Measurements from ENCODE around the gene LIMK2.
"Not testable (repeated sequence)": the region's sequence is repeated elsewhere in the genome, so short reads cannot be mapped to it uniquely, and the experiment has no call there.

Gene LIMK2

GRCh38 chr22:31295360-31295759 is 83.3 kb downstream of the LIMK2 start:
- WGBS, 2 experiments (ENCODE audit: insufficient coverage in 2 of 2), result 94 to 100% methylated on average over 2 to 3 of the region's 3 CpGs
- Histone ChIP-seq H3K27ac (ENCODE audit: low read depth, low read length, severe bottlenecking) (peak overlapping the region; percentile 50), H3K4me1 (ENCODE audit: control insufficient read depth, insufficient read depth, low read length, poor library complexity, severe bottlenecking) (peaks cover 30% of the 10 kb centered on the region), H3K9me3 (ENCODE audit: control insufficient read depth, low read length) (no peaks in the 10 kb centered on the region), H3K4me3 (ENCODE audit: extremely low read depth, insufficient read depth, low read length, poor library complexity, severe bottlenecking) (no peak overlapping the region), H3K36me3 (ENCODE audit: control insufficient read depth, insufficient read depth, low read length) (no peaks in the 10 kb centered on the region)

- 93 to 100% methylated on average over 1 to 2 of the region's 5 CpGs for WGBS, 2 experiments (ENCODE audit: insufficient coverage in 2 of 2)
- Histone ChIP-seq H3K4me1 (ENCODE audit: control insufficient read depth, insufficient read depth, low read length, poor library complexity, severe bottlenecking) (peaks cover 30% of the 10 kb centered on the region), H3K4me3 (ENCODE audit: extremely low read depth, insufficient read depth, low read length, poor library complexity, severe bottlenecking) (no peak overlapping the region), H3K27ac (ENCODE audit: low read depth, low read length, severe bottlenecking) (peak overlapping the region; percentile 50), H3K9me3 (ENCODE audit: control insufficient read depth, low read length) (no peaks in the 10 kb centered on the region), H3K36me3 (ENCODE audit: control insufficient read depth, insufficient read depth, low read length) (no peaks in the 10 kb centered on the region)
Observed at GRCh38 chr22:31295831-31296657, 83.9 kb downstream of the LIMK2 start.

- 87 to 100% methylated on average over 2 to 3 of the region's 3 CpGs for WGBS, 2 experiments (ENCODE audit: insufficient coverage in 2 of 2)
- no peak overlapping the region for H3K4me3 ChIP-seq (ENCODE audit: extremely low read depth, insufficient read depth, low read length, poor library complexity, severe bottlenecking)
- no peaks in the 10 kb centered on the region for H3K36me3 ChIP-seq (ENCODE audit: control insufficient read depth, insufficient read depth, low read length)
- H3K4me1 ChIP-seq (ENCODE audit: control insufficient read depth, insufficient read depth, low read length, poor library complexity, severe bottlenecking), result peaks cover 9% of the 10 kb centered on the region
- H3K9me3 ChIP-seq (ENCODE audit: control insufficient read depth, low read length), result no peaks in the 10 kb centered on the region
- no peak overlapping the region for H3K27ac ChIP-seq (ENCODE audit: low read depth, low read length, severe bottlenecking)
Observed at GRCh38 chr22:31300896-31301295, 88.8 kb downstream of the LIMK2 start.

- Histone ChIP-seq H3K27ac (ENCODE audit: low read depth, low read length, severe bottlenecking) (no peak overlapping the region), H3K9me3 (ENCODE audit: control insufficient read depth, low read length) (no peaks in the 10 kb centered on the region), H3K4me1 (ENCODE audit: control insufficient read depth, insufficient read depth, low read length, poor library complexity, severe bottlenecking) (peaks cover 3% of the 10 kb centered on the region), H3K36me3 (ENCODE audit: control insufficient read depth, insufficient read depth, low read length) (no peaks in the 10 kb centered on the region), H3K4me3 (ENCODE audit: extremely low read depth, insufficient read depth, low read length, poor library complexity, severe bottlenecking) (no peak overlapping the region)
Observed at GRCh38 chr22:31302006-31302405, 89.9 kb downstream of the LIMK2 start.

GRCh38 chr22:31302537-31302936 is 90.4 kb downstream of the LIMK2 start:
- Histone ChIP-seq H3K36me3 (ENCODE audit: control insufficient read depth, insufficient read depth, low read length) (no peaks in the 10 kb centered on the region), H3K4me1 (ENCODE audit: control insufficient read depth, insufficient read depth, low read length, poor library complexity, severe bottlenecking) (peaks cover 3% of the 10 kb centered on the region), H3K9me3 (ENCODE audit: control insufficient read depth, low read length) (no peaks in the 10 kb centered on the region), H3K4me3 (ENCODE audit: extremely low read depth, insufficient read depth, low read length, poor library complexity, severe bottlenecking) (no peak overlapping the region), H3K27ac (ENCODE audit: low read depth, low read length, severe bottlenecking) (no peak overlapping the region)
- WGBS, 2 experiments (ENCODE audit: insufficient coverage in 2 of 2), result 80 to 83% methylated on average over 1 of the region's 3 CpGs

GRCh38 chr22:31305194-31305593 is 93.1 kb downstream of the LIMK2 start:
- H3K36me3 ChIP-seq (ENCODE audit: control insufficient read depth, insufficient read depth, low read length), result no peaks in the 10 kb centered on the region
- H3K4me1 ChIP-seq (ENCODE audit: control insufficient read depth, insufficient read depth, low read length, poor library complexity, severe bottlenecking), result no peaks in the 10 kb centered on the region
- no peaks in the 10 kb centered on the region for H3K9me3 ChIP-seq (ENCODE audit: control insufficient read depth, low read length)
- WGBS, 2 experiments (ENCODE audit: insufficient coverage in 2 of 2), result 100% methylated on average over 2 of the region's 3 CpGs
- H3K4me3 ChIP-seq (ENCODE audit: extremely low read depth, insufficient read depth, low read length, poor library complexity, severe bottlenecking), result no peak overlapping the region
- no peak overlapping the region for H3K27ac ChIP-seq (ENCODE audit: low read depth, low read length, severe bottlenecking)

- H3K9me3 ChIP-seq (ENCODE audit: control insufficient read depth, low read length), result no peaks in the 10 kb centered on the region
Observed at GRCh38 chr22:31308181-31308580, 96.1 kb downstream of the LIMK2 start.

GRCh38 chr22:31313366-31314147 is 101.5 kb downstream of the LIMK2 start:
- no peak overlapping the region for H3K4me3 ChIP-seq (ENCODE audit: extremely low read depth, insufficient read depth, low read length, poor library complexity, severe bottlenecking)
- H3K27ac ChIP-seq (ENCODE audit: low read depth, low read length, severe bottlenecking), result no peak overlapping the region
- peaks cover 5% of the 10 kb centered on the region for H3K9me3 ChIP-seq (ENCODE audit: control insufficient read depth, low read length)
- H3K36me3 ChIP-seq (ENCODE audit: control insufficient read depth, insufficient read depth, low read length), result no peaks in the 10 kb centered on the region
- no peaks in the 10 kb centered on the region for H3K4me1 ChIP-seq (ENCODE audit: control insufficient read depth, insufficient read depth, low read length, poor library complexity, severe bottlenecking)
- 48 to 51% methylated on average over 4 of the region's 6 CpGs for WGBS, 2 experiments (ENCODE audit: insufficient coverage in 2 of 2)

More at GRCh38 chr22:31308181-31308580, 96.1 kb downstream of the LIMK2 start:
- H3K4me3 ChIP-seq (ENCODE audit: extremely low read depth, insufficient read depth, low read length, poor library complexity, severe bottlenecking), result no peak overlapping the region
- no peaks in the 10 kb centered on the region for H3K36me3 ChIP-seq (ENCODE audit: control insufficient read depth, insufficient read depth, low read length)
- no peak overlapping the region for H3K27ac ChIP-seq (ENCODE audit: low read depth, low read length, severe bottlenecking)
- no peaks in the 10 kb centered on the region for H3K4me1 ChIP-seq (ENCODE audit: control insufficient read depth, insufficient read depth, low read length, poor library complexity, severe bottlenecking)

- 91 to 100% methylated on average over 1 of the region's 1 CpG for WGBS, 2 experiments (ENCODE audit: insufficient coverage in 2 of 2)
- H3K9me3 ChIP-seq (ENCODE audit: control insufficient read depth, low read length); H3K4me1 ChIP-seq (ENCODE audit: control insufficient read depth, insufficient read depth, low read length, poor library complexity, severe bottlenecking); H3K27ac ChIP-seq (ENCODE audit: low read depth, low read length, severe bottlenecking); H3K4me3 ChIP-seq (ENCODE audit: extremely low read depth, insufficient read depth, low read length, poor library complexity, severe bottlenecking); H3K36me3 ChIP-seq (ENCODE audit: control insufficient read depth, insufficient read depth, low read length): not testable (repeated sequence)
Observed at GRCh38 chr22:31314220-31314619, 102.1 kb downstream of the LIMK2 start.

- 98 to 100% methylated on average over 2 to 3 of the region's 4 CpGs for WGBS, 2 experiments (ENCODE audit: insufficient coverage in 2 of 2)
- no peak overlapping the region for H3K4me3 ChIP-seq (ENCODE audit: extremely low read depth, insufficient read depth, low read length, poor library complexity, severe bottlenecking)
Observed at GRCh38 chr22:31321421-31321820, 109.3 kb downstream of the LIMK2 start.

More at GRCh38 chr22:31321421-31321820, 109.3 kb downstream of the LIMK2 start:
- peaks cover 29% of the 10 kb centered on the region for H3K36me3 ChIP-seq (ENCODE audit: control insufficient read depth, insufficient read depth, low read length)
- H3K27ac ChIP-seq (ENCODE audit: low read depth, low read length, severe bottlenecking), result no peak overlapping the region
- H3K9me3 ChIP-seq (ENCODE audit: control insufficient read depth, low read length), result no peaks in the 10 kb centered on the region
- H3K4me1 ChIP-seq (ENCODE audit: control insufficient read depth, insufficient read depth, low read length, poor library complexity, severe bottlenecking), result no peaks in the 10 kb centered on the region

All from mesodermal cell (in vitro differentiated cells).